OCI-LY7 (cell line): Measurements from ENCODE around the gene SP6.

Experiments used
- EZH2phosphoT487 ChIP-seq: fragments of 200-600 bp; sonication (generic); IDR thresholded peaks from 2 replicates; pipeline ENCODE4 v1.6.1; 2018; ENCODE audit warnings: low read depth, borderline replicate concordance, mild to moderate bottlenecking, mixed run types, antibody characterized with exemption, low read length, moderate library complexity, mixed read lengths
- TF ChIP-seq, protein P1 (sequence below): fragments of 200-600 bp; sonication (generic); conservative IDR thresholded peaks from 2 replicates; pipeline ENCODE4 v1.5.1; 2014; ENCODE audit warnings: mild to moderate bottlenecking, antibody characterized with exemption, low read length, moderate library complexity, mixed read lengths

- TF ChIP-seq, protein P1, sequence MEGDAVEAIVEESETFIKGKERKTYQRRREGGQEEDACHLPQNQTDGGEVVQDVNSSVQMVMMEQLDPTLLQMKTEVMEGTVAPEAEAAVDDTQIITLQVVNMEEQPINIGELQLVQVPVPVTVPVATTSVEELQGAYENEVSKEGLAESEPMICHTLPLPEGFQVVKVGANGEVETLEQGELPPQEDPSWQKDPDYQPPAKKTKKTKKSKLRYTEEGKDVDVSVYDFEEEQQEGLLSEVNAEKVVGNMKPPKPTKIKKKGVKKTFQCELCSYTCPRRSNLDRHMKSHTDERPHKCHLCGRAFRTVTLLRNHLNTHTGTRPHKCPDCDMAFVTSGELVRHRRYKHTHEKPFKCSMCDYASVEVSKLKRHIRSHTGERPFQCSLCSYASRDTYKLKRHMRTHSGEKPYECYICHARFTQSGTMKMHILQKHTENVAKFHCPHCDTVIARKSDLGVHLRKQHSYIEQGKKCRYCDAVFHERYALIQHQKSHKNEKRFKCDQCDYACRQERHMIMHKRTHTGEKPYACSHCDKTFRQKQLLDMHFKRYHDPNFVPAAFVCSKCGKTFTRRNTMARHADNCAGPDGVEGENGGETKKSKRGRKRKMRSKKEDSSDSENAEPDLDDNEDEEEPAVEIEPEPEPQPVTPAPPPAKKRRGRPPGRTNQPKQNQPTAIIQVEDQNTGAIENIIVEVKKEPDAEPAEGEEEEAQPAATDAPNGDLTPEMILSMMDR, result 0 out of 2 replicates have a peak, but pooled peaks have one; percentile 13
- no peak for TF ChIP-seq EZH2phosphoT487
Measured at GRCh38 chr17:47894498-47895346, 43.8 kb upstream of the SP6 start.
